GM18873 (cell line): ENCODE measurements around the gene OR1L8.
"Not testable (repeated sequence)": the region's sequence is repeated elsewhere in the genome, so short reads cannot be mapped to it uniquely, and the experiment has no call there.

Source experiments
- ATAC-seq: cut with Tn5 transposase; IDR thresholded peaks from one replicate; pipeline ENCODE4 v1.9.1; 2021; ENCODE audit warnings: mild to moderate bottlenecking, moderate library complexity, moderate number of reproducible peaks; ENCODE audit not compliant: unreplicated experiment, low FRiP score

OR1L8 gene, protein sequence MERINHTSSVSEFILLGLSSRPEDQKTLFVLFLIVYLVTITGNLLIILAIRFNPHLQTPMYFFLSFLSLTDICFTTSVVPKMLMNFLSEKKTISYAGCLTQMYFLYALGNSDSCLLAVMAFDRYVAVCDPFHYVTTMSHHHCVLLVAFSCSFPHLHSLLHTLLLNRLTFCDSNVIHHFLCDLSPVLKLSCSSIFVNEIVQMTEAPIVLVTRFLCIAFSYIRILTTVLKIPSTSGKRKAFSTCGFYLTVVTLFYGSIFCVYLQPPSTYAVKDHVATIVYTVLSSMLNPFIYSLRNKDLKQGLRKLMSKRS

DNA sequence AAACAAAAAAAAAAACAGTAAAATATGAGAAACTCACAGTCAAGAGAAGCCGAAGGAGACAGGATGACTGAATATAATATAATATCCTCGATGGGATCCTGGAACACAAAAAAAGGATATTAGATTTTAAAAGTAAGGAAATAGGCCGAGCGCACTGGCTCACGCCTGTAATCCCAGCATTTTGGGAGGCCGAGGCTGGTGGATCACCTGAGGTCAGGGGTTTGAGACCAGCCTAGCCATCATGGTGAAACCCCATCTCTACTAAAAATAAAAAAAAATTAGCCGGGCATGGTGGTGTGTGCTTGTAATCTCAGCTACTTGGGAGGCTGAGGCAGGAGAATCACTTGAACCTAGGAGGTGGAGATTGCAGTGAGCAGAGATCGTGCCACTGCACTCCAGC is at the start of gene OR1L8:
OR1L8 (minus strand) TSS at position 101 of the 400 bp plus-strand sequence. CDS start 14,907 bp downstream, outside the sequence.
- ATAC-seq = not testable (repeated sequence)

DNA sequence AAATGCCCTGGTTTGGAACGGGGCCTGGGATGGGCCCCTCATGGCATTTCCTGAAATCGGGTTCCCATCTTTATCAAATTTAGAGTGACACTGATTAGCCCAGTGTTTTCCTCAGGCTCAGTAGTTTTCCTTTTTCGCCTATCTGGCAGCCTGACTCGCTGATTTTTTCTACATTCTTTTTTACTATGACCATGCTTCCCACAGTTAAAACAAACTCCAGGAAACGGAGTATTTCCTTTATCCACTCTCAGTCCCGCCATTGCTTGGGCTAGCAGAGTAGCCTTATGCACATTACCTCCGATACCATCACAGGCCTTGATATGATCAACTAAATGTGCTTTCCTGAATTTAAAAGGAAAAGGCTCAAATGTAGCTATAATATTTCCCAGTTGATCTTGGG is 36.8 kb upstream of the OR1L8 start:
- no peak for ATAC-seq

DNA sequence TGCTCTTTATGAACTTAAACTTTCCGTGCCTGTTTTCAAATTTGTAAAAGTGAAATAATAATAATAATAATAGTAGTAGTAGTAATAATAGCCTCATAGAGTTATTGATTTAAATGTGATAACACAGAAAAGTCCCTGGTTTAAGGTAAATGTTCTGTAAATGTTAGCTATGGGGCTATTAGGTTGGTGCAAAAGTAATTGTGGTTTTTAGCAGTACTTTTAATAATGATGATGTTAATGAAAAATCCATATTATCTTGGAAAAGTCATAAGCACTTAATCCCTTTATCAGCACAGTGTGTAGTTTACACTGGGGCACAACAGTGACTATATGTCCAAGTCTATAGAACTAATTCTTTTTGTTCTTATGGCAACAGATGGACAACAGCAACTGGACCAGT is 31.2 kb upstream of the OR1L8 start, which contains the start of gene OR1Q1:
OR1Q1 (plus strand) TSS at position 377 of the 400 bp plus-strand sequence; CDS start at position 377, 0 bp downstream.
- ATAC-seq = no peak

DNA sequence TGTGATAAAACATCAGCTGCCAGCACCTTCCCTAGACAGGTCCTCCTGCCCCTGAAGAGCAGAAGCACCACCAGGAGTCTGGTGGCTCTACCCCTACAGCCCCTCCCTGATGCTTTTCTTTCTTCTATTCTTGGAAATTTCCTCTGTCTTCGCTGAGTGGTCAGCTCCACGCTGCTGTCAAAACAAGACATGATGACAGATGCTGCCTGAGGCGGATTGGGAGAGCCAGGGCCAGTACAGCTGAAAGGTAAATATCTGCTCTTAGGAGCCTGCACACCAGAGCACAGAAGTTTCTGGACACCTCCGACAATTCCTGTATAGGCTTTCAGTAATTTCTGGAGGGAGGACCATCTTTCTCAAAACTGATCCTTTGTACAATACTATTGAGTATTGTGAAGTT is 26.6 kb upstream of the OR1L8 start:
- no peak for ATAC-seq

DNA sequence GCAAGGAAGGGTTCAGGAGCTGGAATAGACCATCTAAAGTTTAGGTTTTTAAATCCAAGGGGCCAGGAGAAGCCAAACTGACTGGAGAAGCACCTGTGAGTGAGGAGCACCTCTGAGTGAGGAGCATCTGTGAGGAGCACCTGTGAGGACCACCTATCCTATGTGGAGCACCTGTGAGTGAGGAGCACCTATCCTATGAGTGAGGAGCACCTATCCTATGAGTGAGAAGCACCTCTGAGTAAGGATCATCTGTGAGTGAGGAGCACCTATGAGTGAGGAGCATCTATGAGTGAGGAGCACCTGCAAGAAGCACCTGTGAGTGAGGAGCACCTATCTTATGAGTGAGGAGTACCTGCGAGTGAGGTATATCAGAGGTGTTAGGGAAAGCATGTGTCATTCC is 23.4 kb upstream of the OR1L8 start:
- no peak for ATAC-seq

DNA sequence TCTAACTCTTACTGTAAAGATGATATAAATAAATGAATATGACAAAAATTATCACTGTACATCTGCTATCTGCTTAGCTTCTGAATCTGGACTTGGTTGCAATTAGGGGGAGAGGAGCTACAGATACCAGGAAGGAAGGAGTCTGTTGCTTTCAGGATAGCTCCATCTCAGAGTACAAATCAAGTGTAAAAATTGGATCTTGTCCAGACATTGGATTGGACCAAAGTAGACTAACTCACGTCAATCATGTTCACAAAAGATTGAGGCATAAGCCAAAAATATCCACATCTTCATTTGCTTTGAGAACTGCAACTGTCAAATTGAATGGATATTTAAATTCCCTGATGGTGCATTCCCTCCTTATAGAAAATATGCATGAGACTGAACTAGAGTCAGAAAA is 22.5 kb upstream of the OR1L8 start:
- ATAC-seq = no peak

DNA sequence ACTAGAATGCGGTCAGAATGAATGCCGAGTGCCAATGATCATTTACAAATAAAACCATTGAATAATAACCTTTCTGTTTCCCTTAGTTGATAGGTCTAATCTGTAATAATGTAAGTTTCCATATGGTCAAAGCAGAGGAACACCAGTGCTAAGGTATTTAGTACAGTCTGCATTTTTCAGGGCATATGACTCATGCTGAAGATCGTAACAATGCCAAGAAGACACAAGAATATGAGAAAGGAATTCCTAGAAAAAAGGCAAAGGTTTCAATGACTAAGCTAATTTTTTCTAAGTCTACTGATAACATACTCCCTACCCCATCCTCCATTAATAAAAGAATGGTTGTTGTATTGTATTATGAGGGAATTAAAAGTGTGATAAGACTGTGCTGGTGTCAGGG is 2.8 kb downstream of the OR1L8 start:
- ATAC-seq = no peak

DNA sequence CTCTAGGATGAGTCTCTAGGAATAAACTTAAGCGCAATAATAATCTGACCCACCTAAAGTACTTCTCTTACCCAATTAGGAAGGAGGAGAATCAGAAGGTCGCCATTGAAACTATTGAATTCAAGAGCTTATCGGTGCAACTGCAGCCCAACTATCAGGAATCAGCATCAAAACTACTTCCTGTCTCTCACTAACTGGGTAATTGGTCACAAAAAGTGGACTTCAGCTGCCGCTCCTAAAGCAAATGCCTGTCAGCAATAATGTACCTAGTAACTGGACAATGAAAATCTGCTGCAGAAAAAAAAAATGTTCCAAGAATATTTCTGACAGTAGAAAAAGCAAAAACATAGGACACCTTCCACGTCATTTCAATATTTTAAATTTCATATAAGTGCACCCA is 3.3 kb downstream of the OR1L8 start:
- ATAC-seq = no peak

DNA sequence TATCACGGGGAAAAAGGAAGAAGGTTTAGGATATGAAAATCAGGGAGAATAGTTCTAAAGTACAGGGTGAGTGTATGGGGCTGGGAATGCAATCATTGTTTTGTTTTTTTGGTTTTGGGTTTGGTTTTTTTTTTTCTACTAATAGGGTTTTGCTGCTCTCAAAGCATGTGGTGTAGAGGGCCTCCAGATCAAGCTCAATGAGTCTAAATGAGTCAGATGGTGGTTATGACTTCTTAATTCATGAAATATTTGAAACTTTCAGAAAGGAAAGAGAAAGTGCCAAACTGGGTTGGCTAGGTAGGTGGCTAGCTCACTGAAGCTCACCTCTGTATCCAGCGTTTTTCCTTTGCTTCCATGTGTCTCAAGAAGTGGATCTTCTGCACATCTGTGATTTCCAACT is 10.7 kb downstream of the OR1L8 start:
- no peak for ATAC-seq

DNA sequence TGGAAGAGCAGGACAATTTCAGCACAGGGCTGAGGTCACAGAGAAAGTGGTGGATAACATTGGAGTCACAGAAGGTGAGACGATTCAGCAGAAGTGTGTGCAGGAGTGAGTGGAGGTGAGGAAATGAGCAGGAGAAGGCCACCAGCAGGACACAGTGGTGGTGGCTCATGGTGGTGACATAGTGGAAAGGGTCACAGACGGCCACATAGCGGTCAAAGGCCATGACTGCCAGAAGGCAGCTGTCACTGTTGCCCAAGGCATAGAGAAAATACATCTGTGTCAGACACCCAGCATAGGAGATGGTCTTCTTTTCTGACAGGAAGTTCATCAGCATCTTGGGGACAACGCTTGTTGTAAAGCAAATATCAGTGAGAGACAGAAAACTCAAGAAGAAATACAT is 15.3 kb downstream of the OR1L8 start:
- no peak for ATAC-seq

DNA sequence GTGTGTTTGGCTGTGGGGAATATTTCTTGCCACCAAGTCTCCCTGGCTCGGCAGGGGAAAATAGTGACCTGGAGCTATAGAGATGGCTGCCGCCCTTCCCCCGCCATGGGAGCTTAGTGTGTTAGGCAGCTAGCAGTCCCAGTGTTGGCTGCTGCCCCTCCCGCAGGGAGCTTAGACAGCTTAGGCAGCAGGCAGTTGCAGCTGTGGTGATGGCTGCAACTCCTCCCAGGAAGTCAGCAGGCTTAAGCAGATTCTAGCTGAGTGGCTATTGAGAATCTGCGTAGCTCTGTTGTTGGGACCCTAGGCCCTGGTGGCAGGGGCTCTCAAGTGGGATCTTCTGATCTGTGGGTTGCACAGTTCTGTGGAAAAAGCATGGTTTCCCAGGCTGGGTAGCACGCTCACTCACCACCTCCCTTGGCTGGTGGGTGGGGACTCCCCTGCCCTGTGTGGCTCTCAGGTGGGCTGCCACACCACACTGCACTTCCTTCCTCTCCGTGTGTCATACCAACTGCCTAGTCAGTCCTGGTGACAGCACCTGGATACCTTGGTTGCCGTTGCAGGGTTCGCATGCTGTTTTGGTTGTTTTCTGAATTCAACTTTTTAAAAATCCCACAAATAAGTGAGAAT is 20.9 kb downstream of the OR1L8 start:
- ATAC-seq = no peak

DNA sequence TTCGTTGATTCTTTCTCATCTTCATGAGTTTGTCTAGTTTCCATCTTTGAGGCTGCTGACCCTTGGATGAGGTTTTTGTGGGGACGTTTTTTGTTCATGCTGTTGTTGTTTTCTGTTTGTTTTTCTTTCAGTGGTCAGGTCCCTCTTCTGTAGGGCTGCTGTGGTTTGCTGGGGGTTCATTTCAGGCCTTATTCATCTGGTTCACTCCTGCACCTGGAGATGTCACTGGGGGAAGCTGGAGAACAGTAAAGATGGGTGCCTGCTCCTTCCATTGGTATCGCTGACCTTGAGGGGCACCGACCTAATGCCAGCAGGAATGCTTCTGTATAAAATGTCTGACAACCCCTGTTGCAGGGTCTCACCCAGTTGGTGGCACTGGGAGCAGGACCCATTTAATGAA is 21.7 kb downstream of the OR1L8 start:
- no peak for ATAC-seq

DNA sequence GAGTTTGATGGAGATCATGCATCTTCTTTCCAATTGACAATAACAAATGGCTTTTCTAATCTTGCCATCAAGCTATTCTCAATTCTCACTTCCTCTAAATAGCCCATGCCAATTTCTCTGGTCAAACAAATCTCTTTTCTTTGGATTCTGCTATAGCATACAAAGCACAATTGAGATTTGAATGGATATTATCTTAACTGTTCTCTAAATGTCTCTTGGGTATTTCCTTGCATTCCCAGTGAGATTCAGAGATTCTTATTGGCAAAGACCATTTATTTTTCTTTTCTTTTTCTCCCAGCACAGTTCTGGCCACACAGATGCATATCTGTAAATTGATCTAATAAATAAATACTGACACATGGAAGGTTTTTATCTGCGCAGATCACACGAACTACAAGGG is 30.4 kb downstream of the OR1L8 start, which contains the start of gene OR1N2:
OR1N2 (plus strand) TSS at position 301 of the 400 bp plus-strand sequence. CDS start 100 bp downstream, outside the sequence.
- no peak for ATAC-seq

DNA sequence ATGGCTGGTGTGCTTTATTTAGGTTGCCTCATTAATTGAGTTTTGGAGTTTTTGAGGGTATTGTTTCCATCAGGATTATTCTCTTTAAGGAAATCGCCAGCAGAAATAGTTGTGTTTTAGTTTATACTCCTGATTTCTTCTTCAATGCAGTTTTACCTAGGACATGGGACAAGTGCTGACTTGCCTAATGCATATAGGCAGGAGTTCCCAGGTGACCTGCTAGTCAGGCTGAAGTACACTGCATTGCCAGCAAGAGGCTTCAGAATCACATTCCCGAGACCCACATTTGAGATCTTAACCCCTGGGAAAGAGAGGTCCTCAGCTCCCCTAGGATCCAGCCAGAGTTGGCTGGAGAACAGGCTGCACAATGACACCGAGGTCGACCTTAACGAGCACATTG is 31.8 kb downstream of the OR1L8 start:
- no peak for ATAC-seq

DNA sequence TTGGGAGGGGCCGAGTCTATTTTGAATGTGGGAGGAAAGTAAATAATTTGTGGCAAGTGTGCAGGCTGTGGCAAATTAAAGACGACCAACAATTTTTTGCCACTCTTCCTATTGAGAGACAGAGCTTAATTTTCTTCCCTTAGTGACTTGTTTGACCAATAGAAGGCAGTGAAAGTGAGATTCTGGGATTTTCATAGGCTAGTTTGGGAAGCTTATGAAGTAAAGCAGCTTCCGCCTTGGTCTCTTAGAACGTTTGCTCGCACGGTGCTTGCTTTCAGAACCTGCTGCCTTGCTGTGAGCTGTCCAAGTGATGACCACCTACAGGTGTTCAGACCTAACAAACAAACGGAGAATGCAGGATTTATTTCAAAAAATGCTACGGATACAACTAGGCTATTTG is 37.0 kb downstream of the OR1L8 start:
- ATAC-seq = no peak

DNA sequence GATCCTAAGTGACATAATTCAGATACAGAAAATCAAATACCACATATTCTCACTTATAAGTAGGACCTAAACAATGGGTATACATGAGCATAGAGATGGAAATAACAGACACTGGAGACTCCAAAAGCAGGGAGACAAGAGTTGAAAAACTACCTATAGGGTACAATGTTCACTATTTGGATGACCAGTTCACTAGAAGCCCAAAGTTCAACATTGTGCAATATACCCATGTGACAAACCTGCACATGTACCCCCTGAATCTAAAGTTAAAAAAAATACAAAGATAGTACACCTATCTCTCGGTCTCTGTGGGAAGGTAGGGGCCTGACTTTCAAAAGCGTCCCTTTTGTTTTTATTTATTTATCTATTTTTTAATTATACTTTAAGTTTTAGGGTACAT is 44.4 kb downstream of the OR1L8 start:
- ATAC-seq = no peak

DNA sequence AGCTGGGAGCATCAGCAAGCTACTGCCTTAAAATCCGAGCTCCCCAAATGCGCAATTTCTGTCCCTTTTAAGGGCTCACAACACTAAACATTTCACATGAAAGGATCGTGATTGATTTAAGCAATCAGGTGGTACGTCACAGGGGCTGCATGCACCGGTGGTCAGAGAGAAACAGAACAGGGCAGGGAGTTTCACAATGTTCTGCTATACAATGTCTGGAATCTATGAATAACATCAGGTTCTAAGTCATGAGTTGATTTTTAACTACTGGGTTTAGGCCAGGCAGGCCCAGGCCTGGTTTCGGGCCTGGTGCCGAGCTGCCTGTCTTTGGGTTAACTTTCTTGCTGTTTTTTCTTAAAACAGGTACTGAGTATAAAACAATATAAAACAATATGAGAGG is 46.1 kb downstream of the OR1L8 start:
- ATAC-seq = not testable (repeated sequence)

DNA sequence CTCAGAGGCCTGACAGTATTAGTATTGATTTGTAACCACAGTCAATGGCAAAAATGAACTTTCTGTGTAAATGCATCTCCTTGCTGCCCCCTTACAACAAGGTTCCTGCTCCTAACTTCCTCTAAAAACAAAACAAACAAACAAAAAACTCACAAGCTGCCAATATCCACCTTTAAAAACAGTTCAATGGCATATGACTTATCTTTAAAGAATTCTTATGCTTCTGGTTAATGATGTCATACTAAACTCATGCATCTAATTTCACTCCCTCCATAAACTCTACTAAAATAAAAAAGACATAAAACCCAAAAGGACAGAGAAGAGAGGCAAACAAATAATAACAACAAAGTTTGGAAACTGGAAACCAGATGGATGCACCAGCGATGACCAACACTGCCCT is 47.0 kb downstream of the OR1L8 start:
- no peak for ATAC-seq

DNA sequence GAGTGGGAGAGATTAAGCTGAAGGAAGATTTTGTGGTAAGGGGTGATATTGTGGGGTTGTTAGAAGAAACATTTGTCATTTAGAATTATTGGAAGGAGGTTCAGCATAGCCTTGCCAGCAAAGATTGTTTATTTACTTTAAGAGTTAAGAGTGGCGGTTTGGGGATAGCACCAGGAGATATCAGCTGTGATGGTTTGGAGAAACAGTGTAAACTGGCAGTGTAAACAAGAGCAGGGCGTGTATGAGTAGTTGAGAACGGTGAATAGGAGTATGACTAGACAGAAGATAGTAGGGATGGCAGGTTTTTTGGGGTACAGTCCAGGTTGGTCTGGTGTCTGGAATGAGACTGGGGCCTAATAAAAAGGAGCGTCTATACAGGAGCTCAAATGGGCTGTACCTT is 52.0 kb downstream of the OR1L8 start:
- ATAC-seq = not testable (repeated sequence)

DNA sequence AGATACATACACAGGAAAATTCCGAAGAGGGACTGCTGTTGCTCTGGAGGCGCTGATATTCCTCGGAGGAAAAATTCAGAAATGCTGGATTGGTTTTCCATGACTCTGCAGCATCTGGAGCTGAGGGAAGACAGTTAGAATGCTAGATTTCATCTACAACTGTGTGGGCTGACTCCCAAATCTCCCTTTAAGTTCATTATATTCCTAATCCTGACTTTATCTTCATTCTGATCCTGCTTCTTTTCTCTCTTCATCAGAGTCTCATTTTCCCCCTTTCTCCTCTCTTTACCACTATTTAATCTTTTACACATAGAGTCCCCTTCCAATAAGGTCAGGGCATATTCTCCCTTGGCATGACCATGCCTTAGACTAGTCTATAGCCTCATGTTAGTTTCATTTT is 56.0 kb downstream of the OR1L8 start, which contains the start of gene OR1N1:
OR1N1 (minus strand) TSS at position 101 of the 400 bp plus-strand sequence; CDS start at position 101, 0 bp downstream.
- ATAC-seq = no peak

DNA sequence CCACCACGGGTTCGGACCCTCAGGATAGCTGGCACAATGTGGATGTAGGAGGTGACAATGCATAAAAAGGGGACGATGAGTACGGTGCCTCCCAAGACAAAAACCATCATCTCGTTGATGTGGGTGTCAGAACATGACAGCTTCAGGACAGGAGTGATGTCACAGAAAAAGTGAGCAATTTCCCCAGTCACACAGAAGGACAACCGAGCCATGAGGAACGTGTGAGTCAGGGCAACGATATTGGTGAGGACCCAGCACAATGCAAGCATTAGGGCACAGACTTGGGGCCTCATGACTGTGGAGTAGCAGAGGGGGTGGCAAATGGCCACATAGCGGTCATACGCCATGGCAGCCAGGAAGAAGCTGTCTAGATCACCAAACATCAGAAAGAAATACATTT is 56.6 kb downstream of the OR1L8 start:
- no peak for ATAC-seq

DNA sequence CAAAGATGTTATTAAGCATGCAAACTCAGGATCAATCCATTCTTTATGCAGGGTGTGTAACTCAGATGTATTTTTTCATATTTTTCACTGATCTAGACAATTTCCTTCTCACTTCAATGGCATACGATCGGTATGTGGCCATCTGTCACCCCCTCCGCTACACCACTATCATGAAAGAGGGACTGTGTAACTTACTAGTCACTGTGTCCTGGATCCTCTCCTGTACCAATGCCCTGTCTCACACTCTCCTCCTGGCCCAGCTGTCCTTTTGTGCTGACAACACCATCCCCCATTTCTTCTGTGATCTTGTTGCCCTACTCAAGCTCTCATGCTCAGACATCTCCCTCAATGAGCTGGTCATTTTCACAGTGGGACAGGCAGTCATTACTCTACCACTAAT is 63.8 kb downstream of the OR1L8 start:
- no peak for ATAC-seq
